ENCODE data around the gene CFAP251. TPM values are rescaled to one million over a fixed set of nuclear protein-coding genes. Genes with fewer than 3 reads are reported as not detected.
"Not testable (repeated sequence)": the region's sequence is repeated elsewhere in the genome, so short reads cannot be mapped to it uniquely, and the experiment has no call there.

CFAP251 gene
- polyA plus RNA-seq (ENCODE audit: insufficient read length in 3 of 3): 10 to 100 TPM in 2 of 3 donors, 1 to 10 TPM in 1; 9.2 to 11.7 (median 10.8) TPM

GRCh38 chr12:121917950-121918678 is at the start of gene CFAP251:
Gene CFAP251 (plus strand): TSS chr12:121918592. CDS start chr12:121921306, 2,714 bp downstream.
- DNase-seq (ENCODE audit: low read depth in 3 of 3, low spot score in 2 of 3): peak in 2 of 3 donors; percentile 75 to 83

- not testable (repeated sequence) for DNase-seq (ENCODE audit: low read depth in 3 of 3, low spot score in 2 of 3)
Observed at GRCh38 chr12:121869229-121869628, 49.2 kb upstream of the CFAP251 start.

- no peak for DNase-seq (ENCODE audit: low read depth in 3 of 3, low spot score in 2 of 3)
Observed at GRCh38 chr12:121871467-121871866, 46.9 kb upstream of the CFAP251 start.

- peak in 1 of 3 donors; percentile 62 for DNase-seq (ENCODE audit: low read depth in 3 of 3, low spot score in 2 of 3)
Observed at GRCh38 chr12:121872546-121873215, 45.7 kb upstream of the CFAP251 start.

GRCh38 chr12:121873216-121873569 is 45.2 kb upstream of the CFAP251 start:
- DNase-seq (ENCODE audit: low read depth in 3 of 3, low spot score in 2 of 3): no peak

- DNase-seq (ENCODE audit: low read depth in 3 of 3, low spot score in 2 of 3): no peak
Observed at GRCh38 chr12:121874071-121874470, 44.3 kb upstream of the CFAP251 start.

GRCh38 chr12:121875582-121875981 is 42.8 kb upstream of the CFAP251 start:
- no peak for DNase-seq (ENCODE audit: low read depth in 3 of 3, low spot score in 2 of 3)

- not testable (repeated sequence) for DNase-seq (ENCODE audit: low read depth in 3 of 3, low spot score in 2 of 3)
Observed at GRCh38 chr12:121876080-121876447, 42.3 kb upstream of the CFAP251 start.

- DNase-seq (ENCODE audit: low read depth in 3 of 3, low spot score in 2 of 3): no peak
Observed at GRCh38 chr12:121883315-121883660, 35.1 kb upstream of the CFAP251 start.

- not testable (repeated sequence) for DNase-seq (ENCODE audit: low read depth in 3 of 3, low spot score in 2 of 3)
Observed at GRCh38 chr12:121885129-121885528, 33.3 kb upstream of the CFAP251 start.

GRCh38 chr12:121888083-121888477 is 30.3 kb upstream of the CFAP251 start:
- DNase-seq (ENCODE audit: low read depth in 3 of 3, low spot score in 2 of 3): no peak

GRCh38 chr12:121888478-121889273 is 29.7 kb upstream of the CFAP251 start, which contains the start of gene PSMD9:
Gene PSMD9 (plus strand): TSS chr12:121888790. CDS start chr12:121888857, 67 bp downstream.
- DNase-seq (ENCODE audit: low read depth in 3 of 3, low spot score in 2 of 3): peak; percentile 86 to 92 (median 91)

GRCh38 chr12:121889274-121889624 is 29.1 kb upstream of the CFAP251 start:
- DNase-seq (ENCODE audit: low read depth in 3 of 3, low spot score in 2 of 3): no peak

GRCh38 chr12:121889661-121890060 is 28.7 kb upstream of the CFAP251 start:
- DNase-seq (ENCODE audit: low read depth in 3 of 3, low spot score in 2 of 3): not testable (repeated sequence)

GRCh38 chr12:121892673-121893561 is 25.5 kb upstream of the CFAP251 start:
- no peak for DNase-seq (ENCODE audit: low read depth in 3 of 3, low spot score in 2 of 3)

GRCh38 chr12:121893961-121894460 is 24.4 kb upstream of the CFAP251 start:
- no peak for DNase-seq (ENCODE audit: low read depth in 3 of 3, low spot score in 2 of 3)

GRCh38 chr12:121894633-121895032 is 23.8 kb upstream of the CFAP251 start:
- DNase-seq (ENCODE audit: low read depth in 3 of 3, low spot score in 2 of 3): no peak

GRCh38 chr12:121898287-121898686 is 20.1 kb upstream of the CFAP251 start:
- DNase-seq (ENCODE audit: low read depth in 3 of 3, low spot score in 2 of 3): no peak

- no peak for DNase-seq (ENCODE audit: low read depth in 3 of 3, low spot score in 2 of 3)
Observed at GRCh38 chr12:121899590-121899989, 18.8 kb upstream of the CFAP251 start.

GRCh38 chr12:121903202-121903601 is 15.2 kb upstream of the CFAP251 start:
- DNase-seq (ENCODE audit: low read depth in 3 of 3, low spot score in 2 of 3): no peak
